ENCODE data around the gene VPS72.
A peak's percentile ranks its signal among the peaks of the same experiment; 100 is the strongest.

Gene VPS72

GRCh38 chr1:151189637-151190445, at the start of gene VPS72:
VPS72 (minus strand) TSS chr1:151190197; CDS start chr1:151190121, 76 bp downstream.
- Histone ChIP-seq H3K4me3 (ENCODE audit: low read depth, low read length) (peak within 1 kb of the TSS; percentile 79), H3K9me3 (ENCODE audit: severe bottlenecking) (no peaks in the 10 kb centered on the region), H3K36me3 (peaks cover 15% of the 10 kb centered on the region), H3K27ac (peak within 1 kb of the TSS; percentile 93), H3K27me3 (ENCODE audit: insufficient read depth, low read depth, severe bottlenecking) (no peaks in the 10 kb centered on the region)
- TF ChIP-seq CTCF (IDR thresholded peaks at IDR 0.05; ENCODE audit: low read depth, low read length), result peak; percentile 40
- peak; percentile 99 for DNase-seq

- TF ChIP-seq CTCF (IDR thresholded peaks at IDR 0.05; ENCODE audit: low read depth, low read length), result no peak
- no peak overlapping the region for H3K27ac ChIP-seq
- no peak for DNase-seq
- no peak overlapping the region for H3K4me3 ChIP-seq (ENCODE audit: low read depth, low read length)
- no peaks in the 10 kb centered on the region for H3K9me3 ChIP-seq (ENCODE audit: severe bottlenecking)
- H3K27me3 ChIP-seq (ENCODE audit: insufficient read depth, low read depth, severe bottlenecking), result no peaks in the 10 kb centered on the region
- H3K36me3 ChIP-seq, result peaks cover 100% of the 10 kb centered on the region
Observed at GRCh38 chr1:151238467-151238739, 48.4 kb upstream of the VPS72 start.

GRCh38 chr1:151237678-151238466, 47.9 kb upstream of the VPS72 start:
- H3K36me3 ChIP-seq, result peaks cover 100% of the 10 kb centered on the region
- DNase-seq, result no peak

GRCh38 chr1:151235235-151235634, 45.2 kb upstream of the VPS72 start:
- peaks cover 100% of the 10 kb centered on the region for H3K36me3 ChIP-seq
- DNase-seq, result no peak
- no peak overlapping the region for H3K4me3 ChIP-seq (ENCODE audit: low read depth, low read length)
- no peaks in the 10 kb centered on the region for H3K9me3 ChIP-seq (ENCODE audit: severe bottlenecking)
- no peak for TF ChIP-seq CTCF (IDR thresholded peaks at IDR 0.05; ENCODE audit: low read depth, low read length)
- no peaks in the 10 kb centered on the region for H3K27me3 ChIP-seq (ENCODE audit: insufficient read depth, low read depth, severe bottlenecking)
- no peak overlapping the region for H3K27ac ChIP-seq

More at GRCh38 chr1:151237678-151238466, 47.9 kb upstream of the VPS72 start:
- TF ChIP-seq CTCF (IDR thresholded peaks at IDR 0.05; ENCODE audit: low read depth, low read length), result no peak
- Histone ChIP-seq H3K27ac (no peak overlapping the region), H3K9me3 (ENCODE audit: severe bottlenecking) (no peaks in the 10 kb centered on the region), H3K4me3 (ENCODE audit: low read depth, low read length) (no peak overlapping the region), H3K27me3 (ENCODE audit: insufficient read depth, low read depth, severe bottlenecking) (no peaks in the 10 kb centered on the region)

GRCh38 chr1:151222130-151222529, 32.1 kb upstream of the VPS72 start:
- DNase-seq, result no peak
- Histone ChIP-seq H3K27ac (no peak overlapping the region), H3K36me3 (peaks cover 89% of the 10 kb centered on the region)

More at GRCh38 chr1:151222130-151222529, 32.1 kb upstream of the VPS72 start:
- H3K4me3 ChIP-seq (ENCODE audit: low read depth, low read length), result no peak overlapping the region
- H3K9me3 ChIP-seq (ENCODE audit: severe bottlenecking), result no peaks in the 10 kb centered on the region
- TF ChIP-seq CTCF (IDR thresholded peaks at IDR 0.05; ENCODE audit: low read depth, low read length), result no peak
- H3K27me3 ChIP-seq (ENCODE audit: insufficient read depth, low read depth, severe bottlenecking), result no peaks in the 10 kb centered on the region
